Measurements from ENCODE around the gene SH2D1A. TPM values are rescaled to one million over a fixed set of nuclear protein-coding genes. Genes with fewer than 3 reads are reported as not detected.

SH2D1A gene
- total and polyA plus RNA-seq, 2 of the 13 experiments (the other 11 are each of a cell fraction or from before 2014, with no cell fraction given) = not detected

DNA sequence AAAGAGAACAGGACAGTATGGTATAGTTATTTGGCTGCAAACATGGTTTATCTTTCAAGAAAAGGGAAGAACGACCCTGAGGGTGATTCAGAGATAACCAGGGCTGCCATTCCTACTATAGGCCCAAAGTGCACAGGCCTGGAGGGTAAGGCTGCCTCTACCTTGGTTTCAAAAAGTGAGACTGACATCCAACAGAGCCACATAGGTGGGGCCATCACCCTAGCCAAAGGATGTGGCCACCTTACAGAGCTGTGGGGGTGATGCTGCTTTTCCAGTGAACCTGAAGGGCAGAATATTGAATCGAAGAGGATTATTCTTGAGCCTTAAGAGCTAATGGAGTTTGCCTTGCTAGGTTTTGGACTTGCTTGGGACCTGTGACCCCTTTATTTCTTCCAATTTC is 15.7 kb downstream of the SH2D1A start (continued):
- no peak for TF ChIP-seq ZNF597 (CRISPR knock-in tag; IDR thresholded peaks at IDR 0.05)

- FAIRE-seq = no peak
- WGBS (ENCODE audit: low lambda C conversion rate) = 0% methylated on average over 1 of the region's 1 CpG
- H2AFZ ChIP-seq (ENCODE audit: low read length) = no peak overlapping the region
- H3K79me2 ChIP-seq (ENCODE audit: insufficient read depth, low read length) = no peaks in the 10 kb centered on the region
- H3K36me3 ChIP-seq (replicated peaks in 1 of 2; ENCODE audit: control insufficient read depth in 1 of 2, insufficient read depth in 2 of 2, low read length in 2 of 2) = no peaks in the 10 kb centered on the region
- H3K9ac ChIP-seq (ENCODE audit: insufficient read depth, low read depth, low read length) = no peak overlapping the region
- in situ Hi-C loops (cut with HindIII; ENCODE audit: extremely low pct_ligation_motif_present, low pct_unique_long_range_greater_than_20kb) = no loop called here
- H3K9me3 ChIP-seq (ENCODE audit: low read length) = no peaks in the 10 kb centered on the region
- H3K27ac ChIP-seq (ENCODE audit: extremely low read length, insufficient read depth, low read length) = no peak overlapping the region
- ChIA-PET POLR2A (no interaction called here), CTCF (ENCODE audit: low intra/inter-chr PET ratio, low total read pairs) (no interaction called here)
- no peaks in the 10 kb centered on the region for H3K27me3 ChIP-seq (ENCODE audit: control insufficient read depth in 1 of 2, insufficient read depth in 2 of 2, low read length in 2 of 2)
- intact Hi-C loops (cut with micrococcal nuclease; ENCODE audit: unreplicated experiment) = no loop called here
- no peak overlapping the region for H3K4me3 ChIP-seq (replicated peaks in 1 of 3; ENCODE audit: insufficient read depth in 1 of 3, low read depth in 2 of 3, low read length in 3 of 3)
- ATAC-seq = no peak
- H4K20me1 ChIP-seq (ENCODE audit: insufficient read depth, low read length) = no peaks in the 10 kb centered on the region
- no TSS peak for BruUV-seq (replicated peaks)
- no peak for DNase-seq (ENCODE audit: low spot score)
- no peaks in the 10 kb centered on the region for H3K4me1 ChIP-seq (ENCODE audit: insufficient read depth, low read length)
- no peak overlapping the region for H3K4me2 ChIP-seq (ENCODE audit: low read depth, low read length)
- TF ChIP-seq, protein P1, sequence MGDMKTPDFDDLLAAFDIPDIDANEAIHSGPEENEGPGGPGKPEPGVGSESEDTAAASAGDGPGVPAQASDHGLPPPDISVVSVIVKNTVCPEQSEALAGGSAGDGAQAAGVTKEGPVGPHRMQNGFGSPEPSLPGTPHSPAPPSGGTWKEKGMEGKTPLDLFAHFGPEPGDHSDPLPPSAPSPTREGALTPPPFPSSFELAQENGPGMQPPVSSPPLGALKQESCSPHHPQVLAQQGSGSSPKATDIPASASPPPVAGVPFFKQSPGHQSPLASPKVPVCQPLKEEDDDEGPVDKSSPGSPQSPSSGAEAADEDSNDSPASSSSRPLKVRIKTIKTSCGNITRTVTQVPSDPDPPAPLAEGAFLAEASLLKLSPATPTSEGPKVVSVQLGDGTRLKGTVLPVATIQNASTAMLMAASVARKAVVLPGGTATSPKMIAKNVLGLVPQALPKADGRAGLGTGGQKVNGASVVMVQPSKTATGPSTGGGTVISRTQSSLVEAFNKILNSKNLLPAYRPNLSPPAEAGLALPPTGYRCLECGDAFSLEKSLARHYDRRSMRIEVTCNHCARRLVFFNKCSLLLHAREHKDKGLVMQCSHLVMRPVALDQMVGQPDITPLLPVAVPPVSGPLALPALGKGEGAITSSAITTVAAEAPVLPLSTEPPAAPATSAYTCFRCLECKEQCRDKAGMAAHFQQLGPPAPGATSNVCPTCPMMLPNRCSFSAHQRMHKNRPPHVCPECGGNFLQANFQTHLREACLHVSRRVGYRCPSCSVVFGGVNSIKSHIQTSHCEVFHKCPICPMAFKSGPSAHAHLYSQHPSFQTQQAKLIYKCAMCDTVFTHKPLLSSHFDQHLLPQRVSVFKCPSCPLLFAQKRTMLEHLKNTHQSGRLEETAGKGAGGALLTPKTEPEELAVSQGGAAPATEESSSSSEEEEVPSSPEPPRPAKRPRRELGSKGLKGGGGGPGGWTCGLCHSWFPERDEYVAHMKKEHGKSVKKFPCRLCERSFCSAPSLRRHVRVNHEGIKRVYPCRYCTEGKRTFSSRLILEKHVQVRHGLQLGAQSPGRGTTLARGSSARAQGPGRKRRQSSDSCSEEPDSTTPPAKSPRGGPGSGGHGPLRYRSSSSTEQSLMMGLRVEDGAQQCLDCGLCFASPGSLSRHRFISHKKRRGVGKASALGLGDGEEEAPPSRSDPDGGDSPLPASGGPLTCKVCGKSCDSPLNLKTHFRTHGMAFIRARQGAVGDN (CRISPR knock-in tag; IDR thresholded peaks at IDR 0.05) = no peak
- no peak for TF ChIP-seq KDM3A (CRISPR knock-in tag; IDR thresholded peaks at IDR 0.05; ENCODE audit: low read depth)
- TF ChIP-seq SIX1 (CRISPR knock-in tag; IDR thresholded peaks at IDR 0.05; ENCODE audit: borderline replicate concordance) = no peak
- no peak for TF ChIP-seq MYC (CRISPR knock-in tag; IDR thresholded peaks at IDR 0.05; ENCODE audit: borderline replicate concordance)
- no peak for TF ChIP-seq ZSCAN22 (CRISPR knock-in tag; IDR thresholded peaks at IDR 0.05)
- TF ChIP-seq SMAD3 (CRISPR knock-in tag; IDR thresholded peaks at IDR 0.05) = no peak
- no peak for TF ChIP-seq ZNF549 (CRISPR knock-in tag; IDR thresholded peaks at IDR 0.05)
- no peak for TF ChIP-seq SMARCC2 (IDR thresholded peaks at IDR 0.05)
- no peak for TF ChIP-seq PCBP2 (optimal IDR thresholded peaks at IDR 0.05; ENCODE audit: low read depth, low read length, poor library complexity, severe bottlenecking)
Observed at GRCh38 chrX:124362761-124363160, 16.4 kb downstream of the SH2D1A start.

Data from HepG2 (cell line).